ENCODE measurements around the gene HVCN1.

HVCN1 gene

GRCh38 chr12:110698171-110698902 is 9.4 kb upstream of the HVCN1 start:
- peak; percentile 84 for DNase-seq

GRCh38 chr12:110697236-110697635 is 8.3 kb upstream of the HVCN1 start:
- DNase-seq = no peak

- DNase-seq = no peak
These were observed 7.4 kb upstream of the HVCN1 start for GRCh38 chr12:110696283-110696682.

GRCh38 chr12:110694330-110694901 is 5.5 kb upstream of the HVCN1 start:
- DNase-seq = no peak

GRCh38 chr12:110693731-110694130 is 4.8 kb upstream of the HVCN1 start:
- no peak for DNase-seq

DNA sequence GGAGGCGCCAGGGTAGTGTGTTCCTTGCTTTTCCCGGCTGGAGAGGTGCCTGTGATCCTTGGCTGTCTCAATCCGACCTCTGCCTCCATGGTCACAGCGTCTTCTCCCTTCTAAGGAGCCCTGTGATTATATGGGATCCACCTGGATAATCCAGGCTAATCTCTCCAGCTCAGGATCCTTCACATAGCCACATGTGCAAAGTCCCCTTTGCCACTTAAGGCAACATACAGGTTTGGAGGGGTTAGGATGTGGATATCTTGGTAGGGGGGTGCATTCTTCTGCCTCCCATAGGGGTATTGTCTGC is 1.2 kb upstream of the HVCN1 start:
- DNase-seq = no peak

DNA sequence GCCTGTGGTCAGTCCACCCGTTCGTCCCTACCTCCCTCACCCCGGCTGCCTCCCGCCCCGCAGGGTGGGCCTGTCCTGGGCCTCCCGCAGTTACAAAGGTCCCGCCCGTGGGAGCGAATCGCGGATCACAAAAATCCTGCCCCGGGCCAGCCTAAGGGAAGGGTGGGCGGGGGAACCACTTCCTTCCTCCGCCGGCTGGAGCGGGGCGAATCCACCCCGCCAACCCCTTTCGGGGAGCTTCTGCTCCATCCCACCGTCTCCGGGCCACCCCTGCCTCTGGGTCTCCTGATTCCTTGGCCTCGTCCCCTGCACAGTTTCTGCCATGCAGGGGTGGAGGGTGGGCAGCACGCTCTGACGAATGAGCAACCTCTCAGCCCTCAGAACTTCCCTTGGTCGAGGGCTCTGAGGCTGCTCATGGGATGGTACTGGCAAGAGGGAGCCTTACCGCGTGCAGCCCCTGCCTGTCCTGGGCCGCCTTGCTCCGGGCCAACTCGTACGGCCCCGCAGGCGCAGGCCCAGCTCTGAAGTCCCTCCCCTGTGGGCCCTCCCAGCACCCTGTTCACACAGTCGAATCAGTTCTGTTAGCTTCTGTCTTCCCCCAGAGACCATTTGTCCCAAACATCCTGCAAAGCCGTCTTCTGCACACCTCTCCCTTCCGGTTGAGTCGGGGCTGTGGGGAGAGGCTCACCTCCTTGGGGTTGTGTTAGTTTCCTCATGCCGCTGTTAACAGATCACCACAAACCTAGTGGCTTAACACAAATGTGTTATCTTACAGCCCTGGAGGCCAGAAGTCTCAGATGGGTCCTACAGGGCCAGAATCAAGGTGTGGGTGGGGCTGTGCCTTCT is 589 bp upstream of the HVCN1 start:
- DNase-seq = peak; percentile 57

DNA sequence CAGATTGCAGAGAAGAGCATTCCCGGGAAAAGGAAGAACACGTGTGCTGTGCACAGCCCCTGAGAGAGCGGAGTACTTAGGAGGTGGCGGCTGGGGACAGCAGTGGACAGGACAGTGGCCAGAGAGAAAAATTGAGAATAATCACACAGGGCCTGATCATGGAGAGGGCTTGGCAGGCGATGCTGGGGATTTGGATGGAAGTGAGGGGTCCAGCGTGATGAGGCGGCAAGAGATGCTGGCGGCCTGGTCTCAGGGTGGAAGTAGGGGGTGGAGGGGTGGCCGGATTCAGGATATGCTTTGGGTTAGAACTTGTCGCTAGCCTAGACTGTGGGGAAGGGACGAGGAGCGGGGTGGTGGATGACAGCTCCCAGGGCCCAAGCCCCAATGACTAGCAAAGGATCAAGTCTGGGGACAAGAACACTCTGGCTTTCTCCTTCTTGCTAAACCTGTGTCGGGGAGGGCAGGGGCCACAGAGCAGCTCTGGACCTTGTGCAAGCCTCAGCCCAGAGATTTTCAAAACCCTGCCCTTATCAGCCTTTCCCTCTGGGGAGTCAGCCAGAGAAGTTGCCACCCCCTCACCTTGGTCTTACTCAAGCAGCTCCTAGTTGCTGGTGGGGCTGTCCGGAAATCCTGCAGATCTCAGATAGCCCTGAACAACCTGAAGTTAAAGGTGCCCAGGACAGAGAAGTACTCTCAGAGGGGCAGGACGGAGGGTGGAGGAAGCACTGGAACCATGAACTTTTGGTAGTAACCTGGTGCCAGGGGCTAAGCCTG is 1.3 kb downstream of the HVCN1 start:
- no peak for DNase-seq

GRCh38 chr12:110686294-110686903 is 2.5 kb downstream of the HVCN1 start:
- DNase-seq = no peak

DNA sequence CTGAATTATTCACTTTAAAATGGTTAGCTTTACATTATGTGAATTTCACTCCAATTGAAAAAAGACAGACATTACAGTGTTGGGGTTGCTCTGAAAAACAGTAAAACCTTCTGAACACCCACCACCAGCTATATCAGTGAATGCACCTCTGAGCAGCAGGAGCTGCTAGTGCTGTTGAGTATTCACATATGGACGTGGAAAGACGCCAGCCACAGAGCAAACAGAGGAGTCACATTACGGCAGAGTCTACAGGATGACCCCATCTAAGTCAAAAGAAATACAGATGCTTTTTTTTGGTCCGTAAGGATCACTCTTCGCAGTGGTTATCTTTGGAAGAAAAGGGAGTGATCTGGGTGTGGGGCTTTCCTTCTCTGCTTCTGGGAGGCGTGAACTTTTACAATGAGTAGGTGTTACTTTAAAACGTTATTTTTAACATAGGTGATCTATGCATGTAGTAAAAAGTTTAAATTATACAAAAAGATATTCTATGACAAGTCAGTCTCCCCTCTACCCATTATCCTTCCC is 4.5 kb downstream of the HVCN1 start:
- DNase-seq = no peak

DNA sequence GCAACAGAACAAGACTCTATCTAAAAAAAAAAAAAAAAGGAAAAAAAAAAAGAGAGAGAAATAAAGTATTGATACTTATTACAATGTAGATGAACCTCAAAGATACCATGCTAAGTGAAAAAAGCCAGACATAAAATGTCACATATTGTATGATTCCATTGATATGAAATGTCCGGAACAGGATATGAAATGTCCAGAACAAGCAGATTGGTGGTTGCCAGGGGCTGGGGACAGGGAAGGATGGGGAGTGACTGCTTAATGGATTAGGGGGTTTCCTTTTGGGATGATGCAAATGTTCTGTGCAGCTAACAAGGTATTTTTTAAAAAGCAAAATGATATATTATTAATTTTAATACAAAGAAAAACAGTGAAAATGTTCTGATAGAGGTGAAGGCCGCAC is 5.0 kb downstream of the HVCN1 start:
- DNase-seq = no peak

DNA sequence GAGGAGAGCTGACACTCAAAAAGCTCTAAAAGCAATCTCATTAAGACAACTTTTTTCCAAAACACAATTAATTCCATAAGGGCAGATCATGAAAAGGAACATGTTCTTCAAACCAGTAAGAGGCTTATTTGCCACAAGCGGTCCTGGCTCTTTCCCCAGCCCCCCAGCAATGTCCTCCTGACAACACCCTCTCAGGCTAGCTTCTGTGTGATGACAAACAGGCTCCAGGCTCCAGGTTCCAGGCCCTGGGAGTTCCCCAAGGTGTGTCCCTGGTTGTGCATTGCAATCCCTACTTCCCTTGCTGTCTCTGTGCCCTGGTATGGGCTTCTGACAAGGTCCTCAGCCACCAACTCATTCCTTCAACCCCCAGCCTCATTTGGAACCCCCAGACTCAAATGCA is 8.9 kb downstream of the HVCN1 start:
- DNase-seq = no peak

GRCh38 chr12:110679201-110679600 is 9.7 kb downstream of the HVCN1 start:
- no peak for DNase-seq

- no peak for DNase-seq
These were observed 10.9 kb downstream of the HVCN1 start for GRCh38 chr12:110677982-110678381.

DNA sequence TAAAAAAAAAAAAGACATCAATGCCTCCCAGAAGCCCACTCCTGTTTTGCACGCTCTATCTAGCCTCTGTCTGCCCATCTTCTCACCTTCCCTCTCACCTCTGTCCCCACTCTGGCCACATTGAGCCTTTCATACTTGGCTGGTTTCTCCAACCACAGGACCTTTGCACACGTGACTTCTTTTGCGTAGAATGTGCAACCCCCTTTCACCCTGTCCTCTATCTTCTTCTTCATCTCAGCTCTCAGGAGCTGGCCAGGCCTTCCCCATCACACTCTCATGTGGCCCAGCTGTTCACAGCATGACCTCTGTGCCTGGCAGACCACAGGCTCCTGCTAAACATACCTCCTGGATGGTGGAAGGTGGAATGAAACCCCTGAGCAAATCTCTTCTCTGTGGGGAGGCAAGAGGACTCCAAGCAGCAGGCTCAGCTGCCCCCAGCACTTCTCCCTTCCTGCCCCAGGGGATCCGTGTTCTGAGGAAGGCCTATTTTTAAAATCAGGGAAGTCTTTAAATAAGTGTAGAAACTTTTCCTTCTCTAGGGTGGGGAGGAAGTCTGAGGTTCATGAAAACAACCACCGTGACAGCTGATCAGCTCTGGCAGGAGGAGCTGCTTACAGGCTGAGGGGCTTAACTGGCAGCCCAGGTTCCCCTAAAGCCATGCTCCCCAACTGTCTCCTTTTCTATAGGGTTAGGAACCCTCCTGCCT is 11.6 kb downstream of the HVCN1 start:
- peak; percentile 11 for DNase-seq

DNA sequence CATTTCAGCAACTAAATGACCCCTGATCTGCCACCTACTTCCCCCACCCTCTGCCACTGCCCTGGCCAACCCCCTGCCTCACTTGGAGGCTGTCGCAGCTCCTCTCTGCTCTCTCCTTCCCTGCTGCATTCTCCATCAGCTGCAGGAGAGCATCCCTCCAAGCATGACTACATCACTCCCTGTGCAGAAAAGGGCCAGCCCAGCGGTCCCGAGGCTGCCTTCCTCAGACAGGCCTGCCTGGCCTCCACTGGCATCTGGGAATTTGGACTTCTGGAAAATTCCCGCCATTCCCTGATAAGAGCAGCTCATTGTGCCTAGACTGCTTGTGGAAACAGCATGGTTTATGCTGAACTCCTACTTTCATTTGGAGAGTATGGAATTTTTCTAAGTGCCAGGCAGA is 12.7 kb downstream of the HVCN1 start:
- no peak for DNase-seq

GRCh38 chr12:110670161-110670701 is 18.7 kb downstream of the HVCN1 start:
- DNase-seq = peak; percentile 32

GRCh38 chr12:110669193-110669502 is 19.8 kb downstream of the HVCN1 start:
- no peak for DNase-seq

- DNase-seq = no peak
These were observed 20.3 kb downstream of the HVCN1 start for GRCh38 chr12:110668480-110669192.

DNA sequence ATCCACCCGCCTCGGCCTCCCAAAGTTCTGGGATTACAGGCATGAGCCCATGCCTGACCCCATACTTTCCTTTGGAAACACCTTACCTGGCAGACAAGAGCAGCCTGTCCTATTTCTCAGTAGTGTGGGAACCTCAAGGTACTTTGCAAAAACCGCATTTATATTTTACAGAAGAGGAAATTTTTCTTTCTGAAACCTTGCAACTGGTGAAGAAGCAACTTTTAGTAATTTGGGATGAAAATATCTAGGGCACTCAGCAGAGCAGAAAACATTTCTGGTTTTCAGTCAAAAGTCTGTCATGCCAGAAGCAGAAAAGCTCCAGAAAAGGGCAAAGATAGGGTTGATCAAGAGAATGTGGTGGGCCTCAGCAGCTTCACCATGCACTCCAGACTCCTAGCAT is 21.2 kb downstream of the HVCN1 start:
- DNase-seq = no peak

DNA sequence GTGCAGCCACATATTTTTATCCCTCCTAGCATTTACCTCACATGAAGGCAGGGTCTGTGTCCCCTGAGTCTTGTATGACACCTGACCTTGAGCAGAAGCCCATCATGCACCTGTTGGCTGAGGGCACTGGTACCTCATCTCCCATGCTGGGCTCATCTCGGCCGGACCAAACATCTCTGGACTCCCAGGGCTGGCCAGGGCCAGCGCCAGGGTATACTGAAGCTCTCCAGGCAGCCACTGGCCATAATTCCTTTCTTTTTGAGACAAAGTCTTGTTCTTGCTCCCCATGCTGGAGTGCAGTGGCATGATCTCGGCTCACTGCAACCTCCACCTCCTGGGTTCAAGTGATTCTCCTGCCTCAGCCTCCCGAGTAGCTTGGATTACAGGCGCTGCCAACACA is 22.0 kb downstream of the HVCN1 start:
- DNase-seq = no peak

Measured in CD4-positive, alpha-beta T cell treated with Interleukin-12 subunit alpha and Interleukin-12 subunit beta, for 1 hour (primary cell).